HG03439 (cell line): Measurements from ENCODE around the gene GIT2.
A peak's percentile ranks its signal among the peaks of the same experiment; 100 is the strongest.
"Not testable (repeated sequence)": the region's sequence is repeated elsewhere in the genome, so short reads cannot be mapped to it uniquely, and the experiment has no call there.

Source experiments
- ATAC-seq: cut with Tn5 transposase; IDR thresholded peaks from one replicate; pipeline ENCODE4 v1.9.1; 2021; ENCODE audit warnings: mild to moderate bottlenecking, moderate library complexity; ENCODE audit not compliant: unreplicated experiment

GIT2 gene

DNA sequence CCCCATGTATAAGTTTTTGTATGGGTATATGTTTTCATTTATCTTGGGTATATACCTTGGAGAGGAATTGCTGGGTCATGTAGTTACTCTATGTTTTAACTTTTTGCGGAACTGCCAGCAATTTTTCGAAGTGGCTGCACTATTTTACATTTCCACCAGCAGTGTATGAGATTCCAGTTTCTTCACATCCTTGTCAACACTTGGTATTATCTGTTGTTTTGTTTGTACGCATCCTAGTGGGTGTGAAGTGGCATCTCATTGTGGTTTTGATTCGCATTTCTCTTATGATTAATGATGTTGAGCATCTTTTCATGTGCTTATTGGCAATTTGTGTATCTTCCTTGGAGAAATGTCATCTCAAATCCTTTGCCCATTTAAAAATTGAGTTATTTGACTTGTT, 9.9 kb upstream of the GIT2 start:
- no peak for ATAC-seq

DNA sequence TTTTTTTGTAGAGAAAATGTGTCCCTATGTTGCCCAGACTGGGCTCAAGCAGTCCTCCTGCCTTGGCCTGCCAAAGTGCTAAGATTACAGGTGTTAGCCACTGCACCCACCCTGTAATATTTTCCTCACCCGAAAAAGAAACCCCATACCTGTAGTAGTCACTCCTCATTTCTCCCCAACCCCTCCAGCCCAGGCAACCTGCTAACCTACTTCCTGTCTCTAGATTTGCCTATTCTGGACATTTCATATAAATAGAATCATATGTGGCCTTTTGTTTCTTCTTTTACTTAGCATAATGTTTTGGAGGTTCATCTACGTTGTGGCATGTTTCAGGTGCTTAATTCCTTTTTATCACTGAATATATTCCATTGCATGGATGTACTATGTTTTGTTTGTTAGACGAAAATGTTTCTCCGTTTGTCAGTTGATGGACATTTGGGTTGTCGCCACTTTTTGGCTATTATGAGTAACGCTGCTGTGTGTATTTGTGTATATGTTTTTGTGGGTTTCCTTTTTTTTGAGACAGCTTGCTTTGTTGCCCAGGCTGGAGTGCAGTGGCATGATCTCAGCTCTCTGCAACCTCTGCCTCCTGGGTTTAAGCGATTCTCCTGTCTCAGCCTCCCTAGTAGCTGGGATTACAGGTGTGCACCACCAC, 9.3 kb upstream of the GIT2 start:
- peak; percentile 39 for ATAC-seq

DNA sequence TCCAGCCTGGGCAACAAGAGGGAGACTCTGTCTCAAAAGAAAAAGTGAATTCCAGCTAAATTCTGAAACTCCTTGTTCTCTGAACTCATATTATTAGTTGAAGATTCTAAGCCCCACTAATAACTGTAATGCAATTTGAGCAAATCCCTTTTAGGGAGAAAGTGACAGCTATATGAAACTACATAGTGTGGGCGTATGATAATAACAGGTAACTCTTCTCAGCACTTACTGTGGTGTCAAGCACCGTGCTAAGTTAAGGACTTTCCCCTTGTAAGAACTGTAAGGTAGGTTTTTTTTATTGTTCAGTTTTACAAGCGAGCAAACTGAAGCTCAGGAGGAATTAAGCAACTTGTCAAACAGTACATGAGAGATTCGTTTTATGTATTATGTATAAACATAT, 8.4 kb upstream of the GIT2 start:
- ATAC-seq: peak; percentile 49

DNA sequence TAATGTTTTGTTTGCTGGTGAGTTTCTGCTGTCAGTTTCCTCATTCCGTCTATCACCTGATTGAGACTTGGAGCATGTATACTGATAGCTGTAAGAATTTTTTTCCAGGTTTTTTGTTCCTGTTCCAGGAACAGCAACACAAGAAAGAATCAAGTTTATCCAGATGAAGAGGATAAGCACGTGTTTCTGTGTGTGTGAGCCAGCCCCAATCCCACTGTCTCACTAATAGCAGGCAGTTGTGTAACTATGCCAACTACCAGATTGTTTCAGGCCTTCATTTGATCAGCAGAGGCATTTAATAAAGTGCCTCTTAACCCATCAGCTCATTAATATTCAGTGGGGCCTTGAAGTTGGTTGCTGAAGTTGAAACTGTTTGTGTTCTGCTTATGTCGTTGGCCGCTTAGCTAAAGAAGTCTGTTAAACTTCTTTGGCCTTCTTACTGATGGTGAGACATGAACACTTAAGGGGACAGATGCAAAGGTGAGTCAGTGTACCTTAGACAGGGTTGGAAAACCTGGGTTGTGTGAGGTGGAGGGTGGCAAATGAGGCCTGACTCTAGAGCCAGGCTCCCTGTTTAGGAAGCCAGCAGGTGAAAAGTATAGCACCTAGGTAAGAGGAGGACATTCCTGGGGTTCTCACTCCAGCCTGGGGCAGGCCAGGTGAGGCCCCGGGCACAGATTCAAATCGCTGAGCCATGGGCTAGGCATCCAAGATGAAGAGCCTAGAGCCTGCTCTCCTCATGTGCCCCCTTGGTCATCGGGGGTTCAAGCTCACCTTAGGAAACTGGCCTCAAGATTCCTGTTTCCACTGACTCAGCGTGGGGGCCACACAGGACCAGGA, 6.7 kb upstream of the GIT2 start:
- no peak for ATAC-seq

DNA sequence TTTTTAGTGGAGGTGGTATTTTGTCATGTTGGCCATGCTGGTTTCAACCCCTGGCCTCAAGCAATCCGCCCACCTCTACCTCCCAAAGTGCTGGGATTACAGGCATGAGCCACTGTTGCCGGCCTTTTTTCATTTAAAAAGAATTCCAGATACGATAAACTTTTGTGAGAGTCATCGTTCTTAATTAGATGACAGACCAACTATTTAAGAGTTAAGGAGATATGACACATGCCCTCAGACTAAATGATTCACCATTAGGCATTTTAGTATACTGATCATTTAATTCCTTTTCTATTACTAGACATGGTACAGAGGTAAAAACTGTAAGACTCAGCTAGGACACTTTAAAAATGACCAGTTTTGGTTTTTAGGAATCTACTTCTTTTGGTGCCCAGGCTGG, 5.4 kb upstream of the GIT2 start:
- no peak for ATAC-seq

DNA sequence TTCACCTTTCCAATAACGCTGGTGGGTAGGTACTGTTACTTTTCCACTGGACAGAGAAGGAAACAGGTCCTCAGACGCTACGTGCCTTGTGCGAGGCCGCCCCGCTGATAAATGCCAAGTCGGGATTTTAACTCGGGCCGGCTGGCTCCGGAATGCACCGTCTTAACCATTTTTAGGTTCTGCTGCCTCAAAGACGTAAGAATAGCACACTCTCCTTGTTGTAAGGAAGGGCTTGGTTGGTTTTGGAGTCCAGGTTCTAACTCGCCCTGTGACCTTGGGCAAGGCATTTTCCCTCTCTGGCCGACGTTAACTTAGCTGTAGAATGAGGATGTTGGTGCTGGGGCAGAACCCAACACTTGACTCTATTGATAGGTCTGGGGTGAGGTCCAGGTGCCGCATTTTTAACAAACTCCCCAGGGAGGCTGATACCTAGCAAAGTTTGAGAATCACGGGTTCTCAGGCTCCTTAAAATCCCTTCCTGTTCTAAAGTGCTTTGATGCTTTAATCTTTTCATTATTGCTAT, 3.9 kb upstream of the GIT2 start:
- no peak for ATAC-seq

DNA sequence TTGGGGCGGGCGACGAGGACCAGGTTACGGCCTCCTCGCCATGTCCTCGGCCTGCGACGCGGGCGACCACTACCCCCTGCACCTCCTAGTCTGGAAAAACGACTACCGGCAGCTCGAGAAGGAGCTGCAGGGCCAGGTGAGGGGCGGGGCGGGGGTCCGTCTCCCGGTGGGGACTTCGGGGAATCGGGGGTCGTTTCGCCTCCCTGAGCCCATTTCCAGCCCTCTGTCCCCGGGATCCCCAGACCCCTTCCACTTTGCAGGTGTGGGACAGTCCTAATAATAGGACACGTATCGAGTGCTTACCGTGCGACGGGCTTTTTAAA, 3.4 kb upstream of the GIT2 start:
- no peak for ATAC-seq

DNA sequence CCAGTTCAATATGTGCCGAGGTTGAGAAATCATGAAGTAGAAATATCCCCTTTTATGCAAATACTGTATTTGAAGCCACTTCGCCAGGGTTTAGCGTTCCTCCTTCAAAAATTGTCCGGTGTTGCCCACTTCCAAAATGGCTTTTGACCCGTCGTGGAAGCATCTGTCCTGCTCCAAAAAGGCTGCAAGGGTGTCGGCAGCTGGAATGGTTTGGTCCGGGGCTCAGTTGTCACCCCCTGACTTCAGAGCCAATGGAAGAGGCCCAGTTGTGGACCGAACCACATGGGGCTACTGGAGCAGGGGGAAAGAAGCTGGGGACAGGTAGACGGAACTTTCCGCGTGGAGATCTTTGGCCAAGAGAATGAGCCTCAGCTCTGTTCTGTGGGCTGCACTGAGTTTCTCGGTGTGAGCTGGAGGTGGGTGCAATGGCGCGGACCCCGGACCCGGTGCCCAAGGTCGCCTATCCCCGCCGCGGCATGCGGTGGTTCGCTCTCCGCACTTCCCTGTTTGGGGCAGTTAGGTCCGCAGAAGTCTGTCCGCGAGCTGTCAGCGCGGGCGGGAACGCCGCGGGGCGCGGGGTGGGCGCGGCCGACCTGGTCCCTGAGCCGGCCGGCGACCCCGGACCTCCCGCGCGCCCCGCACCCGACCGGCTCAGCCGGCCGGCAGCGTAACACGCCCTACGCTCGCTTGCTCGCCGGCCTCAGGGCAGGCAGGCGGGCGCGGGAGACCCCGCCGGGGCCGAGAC, 2.9 kb upstream of the GIT2 start, which contains the start of gene ANKRD13A:
Gene ANKRD13A (plus strand): TSS at position 527 of the 745 bp plus-strand sequence. CDS start 259 bp downstream, outside the sequence.
- ATAC-seq: peak; percentile 41

DNA sequence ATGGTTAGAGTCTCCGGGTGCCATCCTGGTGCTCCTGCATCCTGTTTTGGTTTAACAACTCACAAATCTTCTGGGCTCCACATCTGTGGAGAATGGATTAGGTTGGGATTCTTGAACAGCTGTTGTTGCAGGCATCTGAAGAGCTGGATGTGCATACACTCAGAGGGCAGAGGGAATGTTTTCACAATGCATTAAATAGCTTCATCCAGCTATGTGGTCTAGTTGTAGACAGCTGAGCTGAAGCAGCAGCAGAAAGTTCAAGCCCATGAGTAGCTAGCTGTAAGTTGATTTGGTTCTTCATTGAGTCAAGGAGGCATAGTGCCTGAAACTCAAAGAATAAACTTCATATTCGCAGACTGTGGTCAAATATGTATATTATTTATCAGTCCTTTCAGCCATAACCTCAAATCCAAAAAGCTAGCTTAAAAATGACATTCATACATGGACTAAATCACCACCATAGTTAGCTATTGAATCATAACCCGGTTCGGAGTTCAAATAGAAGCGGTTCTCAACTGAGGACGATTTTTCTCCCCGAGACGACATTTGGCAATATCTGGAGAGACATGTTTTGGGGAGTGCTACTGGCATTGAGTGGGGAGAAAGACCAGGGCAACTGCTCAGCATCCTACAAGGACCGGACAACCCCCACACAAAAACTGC, 2.2 kb upstream of the GIT2 start:
- ATAC-seq: no peak

DNA sequence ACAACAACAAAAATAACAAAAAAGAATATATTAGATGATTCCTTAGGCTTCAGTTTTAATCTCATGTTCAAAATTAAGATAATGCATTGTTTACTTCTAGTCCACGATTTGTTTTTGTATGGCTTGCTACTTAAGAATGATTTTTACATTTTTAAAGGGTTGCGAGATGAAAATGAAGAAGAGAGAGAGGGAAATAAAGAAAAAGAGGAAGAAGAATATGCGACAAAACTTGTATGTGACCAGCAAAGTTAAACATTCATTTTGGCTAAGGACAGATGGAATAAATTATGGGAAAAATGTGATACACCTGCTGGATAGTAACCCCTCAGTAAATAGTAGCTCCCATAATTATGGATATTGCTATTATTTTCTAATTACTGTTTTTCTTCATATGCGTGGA, 1.2 kb upstream of the GIT2 start:
- ATAC-seq: no peak

DNA sequence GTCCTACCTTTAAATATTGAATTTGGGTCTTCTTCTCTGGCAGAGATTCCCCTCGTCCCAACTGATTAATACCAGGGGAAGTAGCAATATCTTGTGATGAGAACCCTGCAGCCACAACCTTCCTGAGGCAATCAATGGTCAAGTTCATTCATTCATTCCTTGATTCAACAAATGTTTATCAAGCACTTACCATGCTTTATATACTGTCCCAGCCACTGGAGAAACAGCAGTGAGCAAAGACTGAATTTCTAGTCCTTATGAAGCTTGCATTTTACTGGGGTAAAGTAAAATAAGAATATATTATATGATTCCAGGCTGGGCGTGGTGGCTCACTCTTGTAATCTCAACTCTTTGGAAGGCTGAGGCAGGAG, 300 bp upstream of the GIT2 start:
- ATAC-seq: no peak

DNA sequence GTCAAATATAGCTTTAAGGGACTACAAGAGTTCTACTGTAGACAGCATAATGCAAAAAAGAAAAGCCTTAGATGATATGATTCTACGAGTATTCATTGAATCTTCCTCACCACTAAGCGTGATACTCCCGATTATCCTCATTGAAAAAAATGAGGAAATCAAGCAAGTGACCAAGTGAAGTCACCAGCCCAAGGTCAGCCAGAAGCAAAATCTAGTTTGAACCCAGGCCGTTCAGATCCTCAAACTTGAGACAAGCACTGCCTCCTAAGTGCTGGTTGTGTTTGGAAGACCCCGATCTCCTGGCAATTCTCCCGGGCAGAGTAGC, 845 bp downstream of the GIT2 start:
- no peak for ATAC-seq

DNA sequence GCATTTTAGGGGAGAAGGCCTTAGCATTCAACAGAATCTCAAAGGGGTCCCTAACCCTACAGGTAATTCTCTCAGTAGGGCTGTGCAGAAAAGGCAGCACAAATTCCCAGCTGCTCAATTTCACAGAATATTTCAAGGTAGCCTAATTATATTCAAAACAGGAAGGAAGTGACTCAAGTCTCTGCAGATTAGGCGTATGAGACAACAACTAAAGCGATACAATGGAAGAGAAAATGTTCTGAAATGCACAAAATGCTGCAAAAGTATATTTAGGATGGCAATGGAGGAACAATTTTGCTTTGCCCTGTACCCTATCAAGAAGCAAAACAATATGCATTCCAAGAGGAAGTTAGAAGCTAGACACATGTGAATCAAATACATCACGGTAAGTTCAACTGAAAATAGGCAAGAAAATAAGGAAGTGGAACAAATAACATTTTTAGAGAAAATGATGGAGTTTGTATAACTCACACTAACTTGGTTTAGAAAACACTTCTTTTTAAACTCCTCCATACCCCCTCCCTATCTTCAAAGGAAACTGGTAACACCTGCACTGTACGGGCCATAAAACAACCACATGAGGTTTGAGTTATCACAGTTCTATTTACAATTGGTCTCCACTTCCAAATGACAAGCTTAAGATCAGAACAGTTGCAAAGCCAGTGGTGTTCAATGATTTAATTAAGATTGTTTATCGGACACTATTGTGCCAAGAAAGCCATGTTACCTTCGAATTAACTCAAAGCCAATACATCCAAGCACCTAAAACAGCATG, 1.6 kb downstream of the GIT2 start:
- ATAC-seq: no peak

DNA sequence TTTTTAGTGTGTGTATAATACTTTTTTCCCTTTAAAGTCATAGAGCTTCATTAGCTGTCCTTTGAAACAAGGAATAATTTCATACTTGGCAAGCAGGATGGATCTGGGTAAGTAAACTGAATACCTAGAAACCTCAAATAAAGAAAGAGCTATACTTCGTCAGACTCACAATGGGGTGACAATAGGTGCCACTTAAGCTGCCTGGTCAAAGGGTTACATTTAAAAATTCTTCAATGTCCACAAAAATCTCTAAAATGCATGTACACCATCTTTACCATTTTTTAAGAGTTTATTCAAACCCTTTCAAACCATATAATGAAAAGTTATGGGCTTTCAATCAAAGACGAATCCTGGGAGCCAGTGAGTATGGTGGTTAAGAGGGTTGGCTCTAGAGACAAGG, 3.1 kb downstream of the GIT2 start:
- no peak for ATAC-seq

DNA sequence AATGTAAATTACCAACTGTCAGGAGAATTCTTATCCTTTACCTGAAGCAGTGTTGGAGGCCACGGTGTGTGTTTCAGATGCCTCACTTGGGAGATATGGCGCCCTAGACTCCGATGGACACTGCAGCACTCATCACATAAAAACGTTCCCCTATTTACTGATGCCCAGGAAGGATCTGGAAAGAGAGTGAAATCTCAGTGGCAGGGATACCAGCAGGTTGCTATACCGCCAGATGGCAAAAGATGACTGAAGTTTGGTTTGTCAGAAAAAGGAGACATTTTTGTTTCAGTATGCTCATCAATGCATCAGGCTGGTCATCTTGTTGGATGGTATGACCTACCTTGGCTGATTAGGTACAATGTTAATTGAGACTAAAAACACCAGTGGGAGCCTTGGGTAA, 4.6 kb downstream of the GIT2 start:
- ATAC-seq: no peak

DNA sequence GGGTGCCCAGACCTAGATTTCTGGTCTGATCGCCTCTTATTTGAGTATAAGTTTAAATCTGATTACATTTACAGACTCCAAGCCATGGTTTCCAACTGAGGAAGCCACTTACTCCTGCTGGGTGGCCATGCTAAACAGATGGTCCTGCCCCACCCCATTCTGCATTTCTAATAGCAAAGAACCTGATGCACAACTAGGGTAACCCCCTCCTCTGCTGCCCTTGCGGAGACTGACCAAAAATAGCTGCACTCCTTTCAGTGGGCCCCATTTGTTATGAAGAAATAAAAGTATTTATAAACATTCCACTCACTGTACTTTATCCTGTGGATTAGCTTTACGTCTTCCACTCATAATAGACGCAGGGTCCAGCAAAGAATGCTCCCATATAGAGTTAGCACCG, 6.8 kb downstream of the GIT2 start:
- no peak for ATAC-seq

DNA sequence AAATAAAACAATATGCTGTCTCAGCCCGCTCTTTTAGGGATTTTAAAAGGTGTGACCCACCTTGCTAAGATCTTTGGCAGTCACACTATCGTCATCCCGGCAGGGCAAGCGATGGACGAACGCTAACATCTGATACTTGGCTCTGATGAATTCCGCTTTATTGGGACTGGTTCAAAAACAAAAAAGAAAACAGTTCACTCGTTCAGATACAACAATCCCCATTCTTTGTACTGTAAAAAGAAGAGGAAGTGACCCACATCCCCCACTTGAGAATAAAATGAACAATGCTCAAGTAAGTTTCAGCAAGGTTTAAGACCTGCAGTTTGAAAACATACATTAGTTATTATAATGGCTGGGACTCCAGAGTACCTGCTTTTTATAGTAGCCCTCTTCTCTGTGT, 7.3 kb downstream of the GIT2 start:
- no peak for ATAC-seq

DNA sequence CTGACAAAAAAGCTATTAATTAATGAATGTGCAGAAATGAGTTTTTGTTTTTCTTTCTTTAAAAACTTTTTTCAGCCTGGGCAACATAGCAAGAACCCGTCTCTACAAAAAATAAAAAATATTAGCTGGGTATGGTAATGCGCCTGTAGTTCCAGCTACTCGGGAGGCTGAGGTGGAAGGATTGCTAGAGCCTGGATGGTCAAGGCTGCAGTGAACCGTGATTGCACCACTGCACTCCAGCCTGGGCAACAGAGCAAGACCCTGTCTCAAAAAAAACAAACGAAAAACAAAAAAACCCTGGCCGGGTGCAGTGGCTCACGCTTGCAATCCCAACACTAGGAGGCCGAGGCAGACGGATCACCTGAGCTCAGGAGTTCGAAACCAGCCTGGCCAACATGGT, 7.9 kb downstream of the GIT2 start:
- no peak for ATAC-seq

DNA sequence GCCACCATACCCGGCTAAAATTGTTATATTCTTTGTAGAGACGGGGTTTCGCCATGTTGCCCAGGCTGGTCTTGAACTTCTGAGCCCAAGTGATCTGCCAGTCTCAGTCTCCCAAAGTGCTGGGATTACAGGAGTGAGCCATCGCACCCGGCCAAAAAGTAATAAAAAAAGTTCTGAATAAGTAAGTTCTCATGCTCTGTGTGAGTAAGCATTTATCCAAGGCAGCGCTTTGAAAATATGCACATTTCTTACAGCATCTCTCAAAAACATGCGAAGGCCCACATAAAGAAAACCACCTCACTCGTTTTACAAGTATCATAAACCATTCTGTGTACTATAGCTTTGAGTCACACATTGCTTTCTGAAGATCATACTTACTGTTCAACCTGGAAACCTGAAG, 8.6 kb downstream of the GIT2 start:
- ATAC-seq: no peak

DNA sequence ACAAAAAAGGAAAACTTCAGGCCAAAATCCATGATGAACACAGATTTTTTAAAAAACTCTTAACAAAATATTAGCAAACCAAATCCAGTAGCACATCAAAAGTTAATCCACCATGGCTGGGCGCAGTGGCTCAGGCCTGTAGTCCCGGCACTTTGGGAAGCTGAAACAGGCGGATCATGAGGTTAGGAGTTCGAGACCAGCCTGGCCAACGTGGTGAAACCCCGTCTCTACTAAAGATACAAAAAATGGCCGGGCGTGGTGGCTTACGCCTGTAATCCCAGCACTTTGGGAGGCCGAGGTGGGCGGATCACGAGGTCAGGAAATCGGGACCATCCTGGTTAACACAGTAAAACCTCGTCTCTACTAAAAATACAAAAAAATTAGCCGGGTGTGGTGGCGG, 9.9 kb downstream of the GIT2 start:
- ATAC-seq: not testable (repeated sequence)
